ENCODE results near the gene RNF144A.

DNA sequence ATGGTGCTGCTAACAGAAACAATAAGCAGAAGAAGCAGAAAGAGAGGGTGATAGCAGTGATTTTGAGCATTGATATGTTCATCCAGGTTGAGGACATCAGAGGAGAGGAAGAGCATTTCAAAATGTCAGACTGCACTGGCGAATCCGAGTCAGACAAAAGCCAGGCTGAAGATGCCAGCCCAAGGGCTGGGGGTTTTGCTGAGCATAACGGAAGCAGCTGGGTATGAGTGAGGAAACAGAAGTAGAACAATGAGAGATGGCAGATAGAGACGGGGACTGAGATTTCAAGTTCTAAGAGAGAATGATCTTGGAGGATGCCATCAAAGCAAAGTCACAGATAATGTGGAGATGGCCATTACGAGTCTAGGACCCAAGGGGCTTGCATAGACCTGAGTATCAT is 151.2 kb downstream of the RNF144A start:
- TF ChIP-seq POLR2A (IDR thresholded peaks at IDR 0.05), result no peak
- TF ChIP-seq CTCF (IDR thresholded peaks at IDR 0.05), result no peak
- no peak for TF ChIP-seq POLR2AphosphoS5 (IDR thresholded peaks at IDR 0.05)
- no peak for TF ChIP-seq EP300 (IDR thresholded peaks at IDR 0.05)

Measured in stomach (tissue), 4 donors.